SK-N-SH (cell line): Measurements from ENCODE around the gene SAG.

Experiments used
- FOXJ3 ChIP-seq: sonication (generic); formaldehyde crosslinking; IDR thresholded peaks from 2 replicates; pipeline ENCODE4 v1.5.1; 2020; ENCODE audit warnings: mild to moderate bottlenecking, missing genetic modification reagents
- GABPA ChIP-seq: IDR thresholded peaks from 2 replicates; pipeline ENCODE4 v1.4.0; 2012; ENCODE audit warnings: low read depth, mild to moderate bottlenecking
- POLR2AphosphoS5 ChIP-seq: IDR thresholded peaks from 2 replicates; pipeline ENCODE4 v1.6.1; 2012; ENCODE audit warnings: low read depth, low read length
- SIN3A ChIP-seq: IDR thresholded peaks from 2 replicates; pipeline ENCODE4 v1.6.1; 2012; ENCODE audit warnings: low read depth, mild to moderate bottlenecking, low read length, moderate library complexity, borderline replicate concordance
- TF ChIP-seq, protein P1 (sequence below): IDR thresholded peaks from 2 replicates; pipeline ENCODE4 v1.4.0; 2012; ENCODE audit warnings: low read depth
- TF ChIP-seq, protein P2 (sequence below): fragments of 200-600 bp; sonication (generic); IDR thresholded peaks from 2 replicates; pipeline ENCODE4 v1.6.1; 2017; ENCODE audit warnings: antibody characterized with exemption, mild to moderate bottlenecking, moderate library complexity

DNA sequence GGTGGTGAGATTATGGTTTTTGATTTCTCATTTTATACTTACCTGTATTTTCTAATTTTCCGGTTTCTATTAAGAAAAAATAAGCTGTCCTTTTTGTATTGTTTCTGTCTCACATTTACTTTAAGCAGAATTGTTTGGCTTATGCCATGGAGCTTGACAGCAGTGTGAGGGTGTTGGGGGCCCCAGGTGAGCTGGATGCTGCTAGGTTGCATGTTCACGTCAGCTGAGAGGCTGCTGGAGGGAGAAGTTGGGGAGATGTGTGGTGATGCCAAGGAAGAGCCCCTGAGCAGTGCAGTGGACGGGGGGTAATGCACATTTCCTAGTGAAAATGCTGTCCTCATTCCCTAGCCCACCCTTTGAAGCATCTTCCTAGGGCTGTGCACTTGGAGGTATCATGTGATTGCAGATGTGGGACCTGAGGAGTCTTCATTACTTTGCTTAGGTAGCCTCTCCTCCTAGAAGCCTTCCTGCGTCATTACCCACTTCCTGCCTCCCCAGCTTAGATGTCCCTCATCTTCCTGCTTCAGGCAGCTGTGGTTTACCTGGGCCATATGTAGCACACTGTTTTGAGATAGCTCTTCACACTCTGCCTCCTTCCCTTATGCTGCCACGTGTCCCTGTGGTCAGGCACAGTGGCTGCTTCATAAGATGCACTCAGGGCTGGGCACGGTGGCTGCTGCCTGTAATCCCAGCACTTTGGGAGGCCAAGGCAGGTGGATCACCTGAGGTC lies 39.9 kb upstream of the SAG start:
- TF ChIP-seq, protein P1, sequence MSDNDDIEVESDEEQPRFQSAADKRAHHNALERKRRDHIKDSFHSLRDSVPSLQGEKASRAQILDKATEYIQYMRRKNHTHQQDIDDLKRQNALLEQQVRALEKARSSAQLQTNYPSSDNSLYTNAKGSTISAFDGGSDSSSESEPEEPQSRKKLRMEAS, result no peak
- TF ChIP-seq, protein P2, sequence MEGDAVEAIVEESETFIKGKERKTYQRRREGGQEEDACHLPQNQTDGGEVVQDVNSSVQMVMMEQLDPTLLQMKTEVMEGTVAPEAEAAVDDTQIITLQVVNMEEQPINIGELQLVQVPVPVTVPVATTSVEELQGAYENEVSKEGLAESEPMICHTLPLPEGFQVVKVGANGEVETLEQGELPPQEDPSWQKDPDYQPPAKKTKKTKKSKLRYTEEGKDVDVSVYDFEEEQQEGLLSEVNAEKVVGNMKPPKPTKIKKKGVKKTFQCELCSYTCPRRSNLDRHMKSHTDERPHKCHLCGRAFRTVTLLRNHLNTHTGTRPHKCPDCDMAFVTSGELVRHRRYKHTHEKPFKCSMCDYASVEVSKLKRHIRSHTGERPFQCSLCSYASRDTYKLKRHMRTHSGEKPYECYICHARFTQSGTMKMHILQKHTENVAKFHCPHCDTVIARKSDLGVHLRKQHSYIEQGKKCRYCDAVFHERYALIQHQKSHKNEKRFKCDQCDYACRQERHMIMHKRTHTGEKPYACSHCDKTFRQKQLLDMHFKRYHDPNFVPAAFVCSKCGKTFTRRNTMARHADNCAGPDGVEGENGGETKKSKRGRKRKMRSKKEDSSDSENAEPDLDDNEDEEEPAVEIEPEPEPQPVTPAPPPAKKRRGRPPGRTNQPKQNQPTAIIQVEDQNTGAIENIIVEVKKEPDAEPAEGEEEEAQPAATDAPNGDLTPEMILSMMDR, result no peak
- no peak for TF ChIP-seq POLR2AphosphoS5
- TF ChIP-seq FOXJ3 (CRISPR knock-in tag), result no peak
- no peak for TF ChIP-seq GABPA
- no peak for TF ChIP-seq SIN3A
